A673 (cell line): ENCODE results near the gene ADSS2. TPM values are rescaled to one million over a fixed set of nuclear protein-coding genes. Genes with fewer than 3 reads are reported as not detected.
"Not testable (repeated sequence)": the region's sequence is repeated elsewhere in the genome, so short reads cannot be mapped to it uniquely, and the experiment has no call there.

Source experiments
- BruUV-seq: library from RNA; stranded (reverse); fragments of 400-500 nt; replicated peaks from 2 replicates; lab custom pipeline; 2021; lab: Mats Ljungman, UMichigan
- CTCF ChIA-PET: fragments of 300-600 bp; sonication (Branson Sonifier 250); formaldehyde crosslinking; loops from one replicate; lab custom pipeline; 2022; ENCODE audit warnings: antibody characterized with exemption; lab: Charles Lee
- POLR2A ChIA-PET: fragments of 300-600 bp; sonication (Branson Sonifier 250); formaldehyde crosslinking; loops from one replicate; lab custom pipeline; 2022; ENCODE audit warnings: antibody characterized with exemption; ENCODE audit not compliant: low non-redundant PET; lab: Charles Lee
- DNase-seq: peaks from one replicate; pipeline ENCODE4 v3.0.0-alpha.2; 2015; ENCODE audit warnings: low spot score
- H3K27ac ChIP-seq: fragments of 200-600 bp; sonication (generic); 2 replicates; pipeline ENCODE4 v1.5.1; 2016; ENCODE audit warnings: mixed run types, low read depth, mild to moderate bottlenecking, mixed read lengths, antibody characterized with exemption, low read length; ENCODE audit not compliant: poor library complexity, severe bottlenecking
- H3K27me3 ChIP-seq: fragments of 200-600 bp; sonication (generic); replicated peaks from 2 replicates; pipeline ENCODE4 v1.6.1; 2017; ENCODE audit warnings: mixed run types, low read depth, mild to moderate bottlenecking, mixed read lengths, antibody characterized with exemption, low read length; ENCODE audit not compliant: insufficient read depth, poor library complexity
- H3K36me3 ChIP-seq: fragments of 200-600 bp; sonication (generic); 2 replicates; pipeline ENCODE4 v1.6.1; 2016; ENCODE audit warnings: mixed run types, mild to moderate bottlenecking, mixed read lengths, antibody characterized with exemption, low read length; ENCODE audit not compliant: insufficient read depth, poor library complexity, severe bottlenecking
- H3K4me1 ChIP-seq: fragments of 200-600 bp; sonication (generic); 2 replicates; pipeline ENCODE4 v1.6.1; 2017; ENCODE audit warnings: mixed run types, mild to moderate bottlenecking, mixed read lengths, antibody characterized with exemption, low read length; ENCODE audit not compliant: insufficient read depth, poor library complexity, severe bottlenecking
- H3K4me3 ChIP-seq: fragments of 200-600 bp; sonication (generic); 2 replicates; pipeline ENCODE4 v1.5.1; 2016; ENCODE audit warnings: low read depth, mixed run types, mild to moderate bottlenecking, mixed read lengths, low read length; ENCODE audit not compliant: poor library complexity, severe bottlenecking
- H3K9me3 ChIP-seq: fragments of 200-600 bp; sonication (generic); 2 replicates; pipeline ENCODE4 v1.6.1; 2016; ENCODE audit warnings: mixed run types, low read depth, mild to moderate bottlenecking, mixed read lengths, antibody characterized with exemption, low read length; ENCODE audit not compliant: poor library complexity, severe bottlenecking
- CTCF ChIP-seq: fragments of 300-800, 200-600 bp; sonication (generic); conservative IDR thresholded peaks from 2 replicates; pipeline ENCODE4 v1.5.1; 2017; ENCODE audit warnings: low read depth, mild to moderate bottlenecking, antibody characterized with exemption, low read length, moderate library complexity, mixed read lengths
- EZH2 ChIP-seq: fragments of 200-600 bp; sonication (generic); IDR thresholded peaks from 2 replicates; pipeline ENCODE4 v1.6.1; 2017; ENCODE audit warnings: borderline replicate concordance, low read depth, mild to moderate bottlenecking, mixed read lengths, antibody characterized with exemption, low read length; ENCODE audit not compliant: poor library complexity, severe bottlenecking
- intact Hi-C: fragments of 100-400 bp; cut with micrococcal nuclease; formaldehyde crosslinking; loops from one replicate; pipeline ENCODE4 v1.10.0; 2022; ENCODE audit not compliant: unreplicated experiment
- total RNA-seq: library from RNA; stranded (reverse); gene quantifications from 2 replicates; pipeline ENCODE4 v1.2.3, GENCODE V29; 2021

The ADSS2 gene
- total RNA-seq, 1 experiment from 2014 or later = 46.7 TPM

GRCh38 chr1:244496186-244496585 is 44.5 kb upstream of the ADSS2 start:
- no TSS peak for BruUV-seq
- no peaks in the 10 kb centered on the region for H3K4me1 ChIP-seq
- no peak overlapping the region for H3K4me3 ChIP-seq
- TF ChIP-seq EZH2 (no peak), CTCF (no peak)
- DNase-seq = no peak
- no peaks in the 10 kb centered on the region for H3K36me3 ChIP-seq
- intact Hi-C loops = no loop called here
- ChIA-PET POLR2A (no interaction called here), CTCF (no interaction called here)
- H3K27me3 ChIP-seq = no peaks in the 10 kb centered on the region
- H3K27ac ChIP-seq = no peak overlapping the region
- H3K9me3 ChIP-seq = no peaks in the 10 kb centered on the region

- TF ChIP-seq CTCF (no peak), EZH2 (no peak)
Observed at GRCh38 chr1:244494653-244495052, 42.9 kb upstream of the ADSS2 start.

GRCh38 chr1:244484971-244485370 is 33.3 kb upstream of the ADSS2 start:
- H3K27ac ChIP-seq, H3K4me3 ChIP-seq, intact Hi-C loops, H3K9me3 ChIP-seq, POLR2A ChIA-PET, BruUV-seq, DNase-seq, H3K4me1 ChIP-seq, H3K36me3 ChIP-seq, CTCF ChIA-PET, H3K27me3 ChIP-seq: not testable (repeated sequence)

More at GRCh38 chr1:244494653-244495052, 42.9 kb upstream of the ADSS2 start:
- CTCF ChIA-PET = no interaction called here
- no peaks in the 10 kb centered on the region for H3K4me1 ChIP-seq
- BruUV-seq = no TSS peak
- no peaks in the 10 kb centered on the region for H3K9me3 ChIP-seq
- intact Hi-C loops = no loop called here
- no peak overlapping the region for H3K27ac ChIP-seq
- H3K4me3 ChIP-seq = no peak overlapping the region
- POLR2A ChIA-PET = no interaction called here
- no peaks in the 10 kb centered on the region for H3K36me3 ChIP-seq
- H3K27me3 ChIP-seq = no peaks in the 10 kb centered on the region
- DNase-seq = no peak

GRCh38 chr1:244473059-244473605 is 21.4 kb upstream of the ADSS2 start:
- Histone ChIP-seq H3K27me3 (no peaks in the 10 kb centered on the region), H3K4me3 (no peak overlapping the region), H3K4me1 (no peaks in the 10 kb centered on the region), H3K36me3 (no peaks in the 10 kb centered on the region), H3K9me3 (no peaks in the 10 kb centered on the region), H3K27ac (no peak overlapping the region)
- TF ChIP-seq CTCF (no peak), EZH2 (no peak)
- DNase-seq = no peak
- intact Hi-C loops = no loop called here
- no TSS peak for BruUV-seq
- CTCF ChIA-PET = no interaction called here
- POLR2A ChIA-PET = no interaction called here
